ENCODE measurements around the gene KDM2B.

The KDM2B gene

GRCh38 chr12:121430833-121431415 lies 149.9 kb downstream of the KDM2B start:
- no peak for DNase-seq (ENCODE audit: low spot score)

GRCh38 chr12:121428883-121429282 lies 151.9 kb downstream of the KDM2B start:
- no peak for DNase-seq (ENCODE audit: low spot score)

GRCh38 chr12:121427556-121428050 lies 153.2 kb downstream of the KDM2B start:
- DNase-seq (ENCODE audit: low spot score) = no peak

- no peak for DNase-seq (ENCODE audit: low spot score)
Measured at GRCh38 chr12:121424624-121424975, 156.2 kb downstream of the KDM2B start.

GRCh38 chr12:121423682-121424623 lies 156.9 kb downstream of the KDM2B start:
- DNase-seq (ENCODE audit: low spot score) = no peak

GRCh38 chr12:121423253-121423652 lies 157.6 kb downstream of the KDM2B start:
- DNase-seq (ENCODE audit: low spot score) = no peak

- DNase-seq (ENCODE audit: low spot score) = no peak
Measured at GRCh38 chr12:121420109-121420508, 160.7 kb downstream of the KDM2B start.

GRCh38 chr12:121417847-121418246 lies 163.0 kb downstream of the KDM2B start:
- DNase-seq (ENCODE audit: low spot score) = no peak

GRCh38 chr12:121413917-121414316 lies 166.9 kb downstream of the KDM2B start:
- DNase-seq (ENCODE audit: low spot score) = no peak

GRCh38 chr12:121405211-121405610 lies 175.6 kb downstream of the KDM2B start:
- DNase-seq (ENCODE audit: low spot score) = no peak

GRCh38 chr12:121404734-121405133 lies 176.1 kb downstream of the KDM2B start:
- no peak for DNase-seq (ENCODE audit: low spot score)

GRCh38 chr12:121403721-121404120 lies 177.1 kb downstream of the KDM2B start:
- no peak for DNase-seq (ENCODE audit: low spot score)

- DNase-seq (ENCODE audit: low spot score) = peak; percentile 55
Measured at GRCh38 chr12:121400332-121401139, 180.3 kb downstream of the KDM2B start.

GRCh38 chr12:121399391-121400331 lies 181.2 kb downstream of the KDM2B start, which contains the start of gene RNF34:
Gene RNF34, plus strand, starts transcription at chr12:121400118. Its CDS starts 95 bp downstream, at chr12:121400213.
- peak; percentile 100 for DNase-seq (ENCODE audit: low spot score)

- DNase-seq (ENCODE audit: low spot score) = no peak
Measured at GRCh38 chr12:121398355-121398754, 182.5 kb downstream of the KDM2B start.

- no peak for DNase-seq (ENCODE audit: low spot score)
Measured at GRCh38 chr12:121397521-121397920, 183.3 kb downstream of the KDM2B start.

GRCh38 chr12:121392325-121392716 lies 188.5 kb downstream of the KDM2B start:
- DNase-seq (ENCODE audit: low spot score) = no peak

GRCh38 chr12:121391619-121392324 lies 189.1 kb downstream of the KDM2B start:
- peak; percentile 41 for DNase-seq (ENCODE audit: low spot score)

- DNase-seq (ENCODE audit: low spot score) = no peak
Measured at GRCh38 chr12:121390856-121391255, 190.0 kb downstream of the KDM2B start.

GRCh38 chr12:121388421-121388981 lies 192.3 kb downstream of the KDM2B start:
- peak; percentile 68 for DNase-seq (ENCODE audit: low spot score)
